GM10847 (cell line): ENCODE data around the gene EFEMP2.

Experiments used
- POLR2A ChIP-seq: IDR thresholded peaks from 2 replicates; pipeline ENCODE4 v1.6.1; 2011; ENCODE audit not compliant: insufficient read length; ENCODE audit errors: extremely low read depth

The EFEMP2 gene

GRCh38 chr11:65857853-65858680 lies 14.5 kb downstream of the EFEMP2 start, which contains the start of gene CFL1:
TSS of gene CFL1 (minus strand) at chr11:65858180. CDS start at chr11:65858099, 81 bp downstream.
- peak; percentile 99 for TF ChIP-seq POLR2A

GRCh38 chr11:65857500-65857852 lies 15.1 kb downstream of the EFEMP2 start:
- TF ChIP-seq POLR2A, result no peak

GRCh38 chr11:65856689-65857499 lies 15.7 kb downstream of the EFEMP2 start:
- peak; percentile 48 for TF ChIP-seq POLR2A

- no peak for TF ChIP-seq POLR2A
Observed at GRCh38 chr11:65855927-65856363, 16.7 kb downstream of the EFEMP2 start.

- TF ChIP-seq POLR2A, result no peak
Observed at GRCh38 chr11:65854852-65855837, 17.5 kb downstream of the EFEMP2 start.

GRCh38 chr11:65854161-65854592 lies 18.4 kb downstream of the EFEMP2 start:
- TF ChIP-seq POLR2A, result no peak

GRCh38 chr11:65853246-65853979 lies 19.2 kb downstream of the EFEMP2 start:
- TF ChIP-seq POLR2A, result no peak

GRCh38 chr11:65852508-65853245 lies 19.9 kb downstream of the EFEMP2 start:
- TF ChIP-seq POLR2A, result no peak

GRCh38 chr11:65851811-65852507 lies 20.6 kb downstream of the EFEMP2 start:
- peak; percentile 2 for TF ChIP-seq POLR2A

- TF ChIP-seq POLR2A, result no peak
Observed at GRCh38 chr11:65851083-65851579, 21.5 kb downstream of the EFEMP2 start.

GRCh38 chr11:65850217-65851082 lies 22.1 kb downstream of the EFEMP2 start:
- no peak for TF ChIP-seq POLR2A

- TF ChIP-seq POLR2A, result no peak
Observed at GRCh38 chr11:65849771-65850216, 22.8 kb downstream of the EFEMP2 start.
